Measurements from ENCODE around the gene PCDHA7. TPM values are rescaled to one million over a fixed set of nuclear protein-coding genes. Genes with fewer than 3 reads are reported as not detected.
"Not testable (repeated sequence)": the region's sequence is repeated elsewhere in the genome, so short reads cannot be mapped to it uniquely, and the experiment has no call there.

The PCDHA7 gene
- total RNA-seq, 2 donors from 2014 or later = 0.10 to 0.11 TPM

DNA sequence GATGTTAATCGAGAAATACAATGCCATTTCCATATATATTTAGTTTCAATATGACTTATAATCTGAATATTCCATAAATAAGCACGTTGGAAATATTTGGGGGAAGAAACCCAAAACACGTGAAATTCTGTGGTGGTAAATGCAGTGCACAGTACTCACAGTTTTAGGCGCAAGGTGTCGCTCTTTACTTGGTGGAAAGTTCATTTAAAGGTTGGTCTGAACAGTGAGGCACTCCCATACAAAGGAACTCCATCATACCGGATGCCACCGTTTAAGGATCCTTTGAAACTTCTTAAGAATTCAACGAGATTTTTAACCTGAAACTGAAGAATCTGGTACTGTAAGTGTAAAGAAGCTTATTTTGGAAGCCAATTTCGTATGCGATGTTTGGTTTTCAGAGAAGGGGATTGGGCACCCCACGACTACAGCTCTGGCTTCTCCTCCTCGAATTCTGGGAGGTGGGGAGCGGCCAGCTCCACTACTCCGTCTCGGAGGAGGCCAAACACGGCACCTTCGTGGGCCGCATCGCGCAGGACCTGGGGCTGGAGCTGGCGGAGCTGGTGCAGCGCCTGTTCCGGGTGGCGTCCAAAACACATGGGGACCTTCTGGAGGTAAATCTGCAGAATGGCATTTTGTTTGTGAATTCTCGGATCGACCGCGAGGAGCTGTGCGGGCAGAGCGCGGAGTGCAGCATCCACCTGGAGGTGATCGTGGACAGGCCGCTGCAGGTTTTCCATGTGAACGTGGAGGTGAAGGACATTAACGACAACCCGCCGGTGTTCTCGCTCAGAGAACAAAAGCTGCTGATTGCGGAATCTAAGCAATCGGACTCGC lies 34.9 kb downstream of the PCDHA7 start, which contains the start of gene PCDHA11:
TSS of gene PCDHA11 (plus strand) at position 237 of the 834 bp plus-strand sequence. CDS start at position 384, 147 bp downstream.
- DNase-seq = no peak
- Histone ChIP-seq H3K27me3 (no peaks in the 10 kb centered on the region), H3K4me1 (no peaks in the 10 kb centered on the region), H3K4me3 (no peak within 1 kb of the TSS), H3K27ac (no peak within 1 kb of the TSS), H3K9me3 (no peaks in the 10 kb centered on the region), H3K36me3 (no peaks in the 10 kb centered on the region), H3K9ac (ENCODE audit: low read depth in 2 of 2, low read length in 2 of 2) (no peak within 1 kb of the TSS)
- TF ChIP-seq CTCF (IDR thresholded peaks at IDR 0.05) = no peak
- intact Hi-C loops (cut with DNase I) = no loop called here

- no peak overlapping the region for H3K4me3 ChIP-seq
- no peak for TF ChIP-seq CTCF (IDR thresholded peaks at IDR 0.05)
- no peaks in the 10 kb centered on the region for H3K9me3 ChIP-seq
- DNase-seq = no peak
- no peaks in the 10 kb centered on the region for H3K36me3 ChIP-seq
- H3K27ac ChIP-seq = no peak overlapping the region
- no peak overlapping the region for H3K9ac ChIP-seq (ENCODE audit: low read depth in 2 of 2, low read length in 2 of 2)
- intact Hi-C loops (cut with DNase I) = no loop called here
- no peaks in the 10 kb centered on the region for H3K4me1 ChIP-seq
- H3K27me3 ChIP-seq = no peaks in the 10 kb centered on the region
Observed at GRCh38 chr5:140869555-140869886, 35.5 kb downstream of the PCDHA7 start.

GRCh38 chr5:140870221-140871201 lies 36.4 kb downstream of the PCDHA7 start:
- no peaks in the 10 kb centered on the region for H3K4me1 ChIP-seq
- H3K9ac ChIP-seq (ENCODE audit: low read depth in 2 of 2, low read length in 2 of 2) = no peak overlapping the region
- TF ChIP-seq CTCF (IDR thresholded peaks at IDR 0.05) = no peak
- no peaks in the 10 kb centered on the region for H3K9me3 ChIP-seq
- no peaks in the 10 kb centered on the region for H3K27me3 ChIP-seq
- no peaks in the 10 kb centered on the region for H3K36me3 ChIP-seq
- intact Hi-C loops (cut with DNase I) = no loop called here
- no peak for DNase-seq
- H3K4me3 ChIP-seq = no peak overlapping the region
- H3K27ac ChIP-seq = no peak overlapping the region

DNA sequence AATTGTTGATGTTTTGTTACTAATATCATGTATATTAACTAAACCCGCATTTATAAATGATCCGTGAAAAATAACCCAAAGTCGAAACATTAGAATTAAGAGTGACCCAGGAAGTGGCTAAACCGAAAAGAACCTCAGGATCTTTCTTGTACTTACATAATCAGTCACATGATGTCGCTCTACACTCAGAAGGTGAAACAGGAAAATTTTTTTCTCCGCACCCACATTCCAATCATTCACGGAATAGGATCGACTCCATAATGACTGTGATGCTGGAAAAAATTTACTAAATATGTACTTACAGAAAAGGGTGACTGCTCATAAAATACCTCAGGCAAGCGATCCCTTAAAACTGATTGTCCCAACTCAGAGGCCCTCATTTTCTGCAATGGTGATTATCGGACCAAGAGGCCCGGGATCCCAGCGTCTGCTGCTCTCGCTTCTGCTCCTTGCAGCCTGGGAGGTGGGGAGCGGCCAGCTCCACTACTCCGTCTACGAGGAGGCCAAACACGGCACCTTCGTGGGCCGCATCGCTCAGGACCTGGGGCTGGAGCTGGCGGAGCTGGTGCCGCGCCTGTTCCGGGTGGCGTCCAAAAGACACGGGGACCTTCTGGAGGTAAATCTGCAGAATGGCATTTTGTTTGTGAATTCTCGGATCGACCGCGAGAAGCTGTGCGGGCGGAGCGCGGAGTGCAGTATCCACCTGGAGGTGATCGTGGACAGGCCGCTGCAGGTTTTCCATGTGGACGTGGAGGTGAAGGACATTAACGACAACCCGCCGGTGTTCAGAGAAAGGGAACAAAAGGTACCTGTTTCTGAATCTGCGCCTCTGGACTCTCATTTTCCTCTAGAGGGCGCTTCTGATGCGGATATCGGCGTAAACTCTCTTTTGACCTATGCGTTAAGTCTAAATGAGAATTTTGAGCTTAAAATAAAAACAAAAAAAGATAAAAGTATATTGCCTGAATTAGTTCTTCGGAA lies 41.3 kb downstream of the PCDHA7 start, which contains the start of gene PCDHA12:
TSS of gene PCDHA12 (plus strand) at position 224 of the 981 bp plus-strand sequence. CDS start at position 389, 165 bp downstream.
- Histone ChIP-seq H3K4me1 (no peaks in the 10 kb centered on the region), H3K9ac (ENCODE audit: low read depth in 2 of 2, low read length in 2 of 2) (no peak within 1 kb of the TSS), H3K27me3 (no peaks in the 10 kb centered on the region), H3K9me3 (no peaks in the 10 kb centered on the region), H3K36me3 (no peaks in the 10 kb centered on the region), H3K27ac (no peak within 1 kb of the TSS), H3K4me3 (no peak within 1 kb of the TSS)
- TF ChIP-seq CTCF (IDR thresholded peaks at IDR 0.05) = no peak
- intact Hi-C loops (cut with DNase I) = no loop called here
- no peak for DNase-seq

GRCh38 chr5:140876541-140877261 lies 42.6 kb downstream of the PCDHA7 start:
- H3K27me3 ChIP-seq; H3K4me3 ChIP-seq; H3K9ac ChIP-seq (ENCODE audit: low read depth in 2 of 2, low read length in 2 of 2); H3K36me3 ChIP-seq; H3K27ac ChIP-seq; H3K9me3 ChIP-seq; H3K4me1 ChIP-seq; intact Hi-C loops (cut with DNase I); DNase-seq: not testable (repeated sequence)

All from colonic mucosa (tissue), 4 donors.